GM21528 (cell line): ENCODE data around the gene TEKT5.
"Not testable (repeated sequence)": the region's sequence is repeated elsewhere in the genome, so short reads cannot be mapped to it uniquely, and the experiment has no call there.

ENCODE experiments used
- ATAC-seq: cut with Tn5 transposase; IDR thresholded peaks from one replicate; pipeline ENCODE4 v1.9.1; 2021; ENCODE audit warnings: mild to moderate bottlenecking, moderate library complexity; ENCODE audit not compliant: unreplicated experiment, low FRiP score

TEKT5 gene

DNA sequence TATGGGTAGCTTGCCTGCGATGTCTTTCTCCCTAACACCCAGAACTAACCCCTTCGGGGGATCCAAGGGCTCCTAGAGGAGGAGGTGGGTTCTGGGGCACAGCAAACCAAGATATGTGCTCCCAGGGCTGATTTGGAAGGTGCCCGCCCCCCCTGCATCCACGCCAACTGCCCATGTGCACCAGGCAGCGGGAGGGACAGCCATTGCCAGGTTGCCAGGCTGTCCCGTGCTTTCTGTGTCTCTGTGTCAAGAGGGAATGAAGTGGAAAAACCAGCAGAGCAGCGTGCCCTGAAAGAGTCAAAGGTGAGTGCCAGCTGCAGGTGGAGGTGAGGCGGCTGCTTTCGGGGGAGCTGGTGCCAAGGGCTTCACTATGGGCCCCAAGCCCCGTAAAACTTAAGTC lies 6.4 kb downstream of the TEKT5 start:
- no peak for ATAC-seq

GRCh38 chr16:10685709-10686108 lies 9.0 kb downstream of the TEKT5 start:
- no peak for ATAC-seq

- ATAC-seq = no peak
Measured at GRCh38 chr16:10684511-10685151, 10.1 kb downstream of the TEKT5 start.

GRCh38 chr16:10683170-10683569 lies 11.6 kb downstream of the TEKT5 start:
- ATAC-seq = no peak

GRCh38 chr16:10682604-10683003 lies 12.1 kb downstream of the TEKT5 start:
- ATAC-seq = no peak

GRCh38 chr16:10681310-10682308 lies 13.1 kb downstream of the TEKT5 start:
- no peak for ATAC-seq

DNA sequence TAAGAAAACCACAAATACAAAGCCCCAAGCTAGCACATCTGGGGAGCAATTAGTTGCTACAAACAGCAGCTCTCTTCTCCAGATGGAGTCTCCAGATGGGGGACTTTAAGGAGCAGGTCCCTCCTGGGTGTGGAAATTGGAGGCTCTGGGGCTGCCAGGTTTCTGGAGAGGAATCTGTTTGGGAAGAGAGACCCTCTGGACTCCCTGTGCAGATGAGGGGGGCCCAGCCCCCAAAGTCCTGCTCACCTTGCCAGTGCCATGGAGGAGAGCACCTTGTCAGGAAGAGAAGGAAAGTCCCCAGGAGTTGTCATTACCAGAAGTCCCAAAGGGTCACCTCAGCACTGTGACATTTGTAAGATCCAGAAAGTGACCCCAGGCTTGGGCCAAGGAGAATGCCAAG lies 14.8 kb downstream of the TEKT5 start:
- no peak for ATAC-seq

DNA sequence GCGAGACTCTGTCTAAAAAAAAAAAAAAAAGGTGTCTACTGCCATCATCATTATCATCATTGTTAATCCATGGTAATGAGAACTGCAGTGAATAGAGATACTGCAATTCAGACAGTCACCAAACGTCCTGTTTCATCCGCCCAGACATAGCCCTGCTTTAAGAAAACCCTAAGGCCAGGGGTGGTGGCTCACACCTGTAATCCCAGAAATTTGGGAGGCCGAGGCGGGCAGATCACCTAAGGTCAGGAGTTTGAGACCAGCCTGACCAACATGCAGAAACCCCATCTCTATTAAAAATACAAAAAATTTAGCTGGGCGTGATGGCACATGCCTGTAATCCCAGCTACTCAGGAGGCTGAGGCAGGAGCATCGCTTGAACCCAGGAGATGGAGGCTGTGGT lies 15.3 kb downstream of the TEKT5 start:
- not testable (repeated sequence) for ATAC-seq

DNA sequence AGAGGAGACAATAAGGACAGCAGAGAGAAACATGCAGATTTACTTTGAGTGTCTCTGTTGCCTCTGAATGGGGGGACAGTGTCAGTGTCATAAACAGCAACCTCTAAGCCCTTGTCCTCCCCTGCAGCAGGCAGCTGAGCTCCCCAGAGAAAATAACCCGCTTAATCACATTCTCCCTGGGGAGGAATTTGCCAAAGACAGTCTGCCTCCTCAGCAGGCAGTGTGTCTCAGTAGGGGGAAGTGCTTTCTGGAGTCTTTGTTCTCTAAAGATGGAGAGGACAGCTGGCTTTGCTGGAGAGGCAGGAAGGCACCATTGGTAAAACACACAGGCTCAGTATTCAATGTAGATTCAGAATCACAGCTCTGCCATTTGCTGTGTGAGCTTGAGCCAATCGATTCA lies 16.1 kb downstream of the TEKT5 start:
- ATAC-seq = no peak

GRCh38 chr16:10676284-10676683 lies 18.4 kb downstream of the TEKT5 start:
- no peak for ATAC-seq

DNA sequence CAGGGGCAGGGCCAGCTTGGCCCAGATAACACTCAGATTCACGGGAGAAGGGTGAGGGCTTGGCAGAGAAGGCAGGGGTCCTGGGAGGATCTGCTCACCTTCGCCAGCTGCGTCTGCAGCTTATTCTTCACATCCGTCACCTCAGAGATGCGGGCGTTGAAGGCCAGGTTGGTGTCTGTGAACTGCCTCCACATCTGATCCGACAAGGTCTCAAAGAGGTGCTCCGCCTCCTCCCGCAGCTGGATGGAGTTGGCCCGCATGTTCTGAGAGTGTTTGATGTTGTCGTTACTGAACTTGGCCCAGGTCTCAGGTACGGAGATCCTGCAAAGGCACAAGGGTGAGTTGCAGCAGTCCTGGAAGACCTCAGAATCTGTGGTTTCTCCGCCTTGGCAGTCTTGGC lies 18.9 kb downstream of the TEKT5 start:
- ATAC-seq = no peak

DNA sequence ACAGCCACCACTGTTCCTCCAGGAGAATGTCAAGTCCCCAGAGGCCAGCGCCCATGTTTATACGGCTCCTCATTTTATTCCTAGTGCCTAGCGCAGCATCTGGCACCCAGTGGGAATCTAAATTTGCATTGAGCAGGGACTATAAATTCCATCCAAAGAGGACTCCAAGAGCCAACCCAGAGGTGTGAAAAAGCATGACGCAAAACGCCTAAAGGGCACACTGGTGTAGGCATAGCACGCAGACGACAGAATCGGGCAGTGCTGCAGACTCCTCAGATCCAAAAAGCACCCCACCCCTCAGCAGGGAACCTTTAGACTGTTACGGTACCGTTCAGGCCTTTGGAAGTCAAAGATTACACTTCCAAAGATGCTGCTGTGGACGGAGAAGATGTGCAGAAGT lies 19.5 kb downstream of the TEKT5 start:
- ATAC-seq = no peak

DNA sequence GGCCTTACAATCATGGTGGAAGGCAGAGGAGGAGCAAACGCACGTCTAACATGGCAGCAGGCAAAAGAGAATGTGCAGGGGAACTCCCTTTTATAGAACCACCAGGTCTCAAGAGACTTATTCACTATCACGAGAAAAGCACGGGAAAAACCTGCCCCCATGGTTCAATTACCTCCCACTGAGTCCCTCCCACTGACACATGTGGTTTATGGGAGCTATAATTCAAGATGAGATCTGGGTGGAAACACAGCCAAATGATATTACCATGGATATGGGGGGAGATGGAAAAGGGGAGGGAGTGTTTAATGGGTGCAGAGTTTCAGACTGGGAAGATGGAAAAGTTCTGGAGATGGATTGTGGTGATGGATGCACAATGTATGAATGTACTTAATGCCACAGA lies 23.0 kb downstream of the TEKT5 start:
- no peak for ATAC-seq

DNA sequence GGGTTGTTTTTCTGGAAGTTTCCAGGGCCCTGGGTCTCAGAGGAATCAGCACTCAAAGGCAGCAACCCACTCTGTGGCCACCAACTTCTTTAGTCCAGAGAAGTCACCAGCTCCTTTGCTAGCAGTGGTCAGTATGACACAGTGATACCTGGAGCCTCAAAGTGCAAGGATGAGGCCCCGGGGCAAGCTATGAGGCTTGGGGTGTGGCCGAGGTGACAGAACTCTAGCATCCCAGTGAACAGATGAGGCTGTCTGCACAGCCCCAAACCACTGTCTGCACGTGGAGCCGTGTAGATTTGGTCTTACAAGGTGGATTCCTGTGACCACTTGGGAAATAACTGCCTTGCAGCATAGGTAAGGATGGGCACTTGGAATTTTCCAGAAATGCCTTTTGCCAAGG lies 24.9 kb downstream of the TEKT5 start:
- no peak for ATAC-seq

DNA sequence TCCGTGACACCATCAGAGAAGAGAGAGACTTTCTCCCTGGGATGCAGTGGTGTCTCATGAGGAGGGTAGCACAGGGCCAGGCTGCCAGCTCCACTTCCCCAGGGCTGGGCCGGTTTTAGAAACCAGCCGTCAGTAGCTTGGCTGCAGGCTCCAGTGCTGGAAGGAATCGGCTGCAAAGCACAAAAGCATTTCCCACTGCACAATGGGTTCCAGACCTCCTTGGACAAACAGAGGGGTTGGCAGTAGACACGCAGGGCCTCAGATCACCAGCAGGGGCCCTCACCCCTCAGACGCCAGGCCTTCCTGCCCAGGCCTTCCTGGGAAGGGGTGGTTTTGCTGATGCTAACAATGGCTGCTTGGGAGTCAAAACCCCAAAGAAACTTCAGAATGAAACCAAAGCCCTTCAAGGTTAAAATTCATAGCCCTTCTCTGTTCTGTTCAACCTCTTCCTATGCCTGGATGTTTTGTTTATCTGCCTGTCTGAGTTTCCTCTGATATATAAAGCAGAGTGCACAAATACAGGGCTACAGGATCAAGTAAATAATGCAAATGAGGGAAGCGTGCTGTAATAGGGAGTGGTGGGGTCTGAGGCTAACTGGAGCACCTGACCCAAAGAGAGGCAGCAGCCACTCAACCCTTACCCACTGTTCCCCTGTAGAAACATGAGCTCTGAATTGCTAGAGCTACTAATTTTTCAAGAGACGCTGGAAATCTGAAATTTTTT lies 26.2 kb downstream of the TEKT5 start:
- no peak for ATAC-seq

GRCh38 chr16:10667239-10667638 lies 27.5 kb downstream of the TEKT5 start:
- no peak for ATAC-seq

GRCh38 chr16:10666291-10666690 lies 28.4 kb downstream of the TEKT5 start:
- ATAC-seq = no peak

GRCh38 chr16:10665166-10665565 lies 29.6 kb downstream of the TEKT5 start:
- ATAC-seq = no peak

DNA sequence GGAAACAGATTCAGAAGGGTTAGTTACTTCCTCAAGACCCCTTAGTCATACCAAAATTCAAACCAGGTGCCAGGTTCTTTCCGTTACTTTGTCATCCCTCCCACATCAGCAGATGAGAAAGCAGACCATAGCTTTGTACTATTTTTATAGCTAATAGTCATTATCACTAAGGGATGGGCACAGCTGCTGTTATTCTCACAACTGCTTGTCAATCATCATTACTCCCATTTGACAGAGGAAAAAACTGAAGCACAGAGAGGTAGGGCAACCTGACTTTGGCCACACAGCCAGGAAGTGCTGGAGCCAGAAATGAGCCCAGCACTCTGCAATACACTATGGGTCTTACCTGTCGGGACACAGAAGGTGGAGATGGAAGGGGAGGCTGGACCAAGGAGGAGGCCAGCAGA lies 30.0 kb downstream of the TEKT5 start:
- no peak for ATAC-seq

DNA sequence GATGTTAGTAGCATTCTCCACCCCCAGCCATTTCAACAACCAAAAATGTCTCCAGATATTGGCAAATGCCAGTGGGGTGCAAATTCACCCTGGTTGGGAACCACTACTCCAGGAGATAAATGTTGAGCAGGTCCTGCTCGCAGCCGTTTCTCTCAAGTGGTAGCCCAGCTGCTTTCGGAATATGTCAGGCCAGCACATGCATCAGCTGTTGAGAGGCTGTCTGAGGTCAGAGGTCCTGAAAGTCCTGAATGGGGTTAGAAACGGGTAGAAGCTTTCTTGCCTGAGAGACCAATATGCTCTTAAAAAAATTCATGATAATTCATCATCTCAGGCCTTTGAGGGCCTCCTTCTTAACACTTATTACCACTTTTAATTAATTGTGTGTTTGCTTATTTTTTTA lies 31.0 kb downstream of the TEKT5 start:
- ATAC-seq = no peak

- no peak for ATAC-seq
Measured at GRCh38 chr16:10663146-10663545, 31.6 kb downstream of the TEKT5 start.
